Lower leg skin (tissue), 3 donors: Measurements from ENCODE around the gene IFRD2.

ENCODE experiments used
- CTCF ChIP-seq, 3 donors: fragments of 450-650 bp; IDR thresholded peaks; one replicate each; pipeline ENCODE4 v1.5.1; 2016; ENCODE audit warnings: antibody characterized with exemption in 3 of 3, mild to moderate bottlenecking in 3 of 3, moderate library complexity in 2 of 3
- POLR2A ChIP-seq, 2 donors: fragments of 450-650 bp; IDR thresholded peaks; one replicate each; pipeline ENCODE4 v1.6.1; 2016 to 2017; ENCODE audit warnings: antibody characterized with exemption in 2 of 2, mild to moderate bottlenecking in 1 of 2, moderate library complexity in 1 of 2

GRCh38 chr3:50292159-50293078, at the start of gene IFRD2:
- no peak for TF ChIP-seq CTCF (IDR thresholded peaks at IDR 0.05)
- no peak for TF ChIP-seq POLR2A (IDR thresholded peaks at IDR 0.05)
